GM12801 (cell line): ENCODE results near the gene SNAI1.

Experiments
- TF ChIP-seq, protein P1 (sequence below): IDR thresholded peaks from one replicate; pipeline ENCODE4 v1.5.1; 2011; ENCODE audit warnings: control low read depth; ENCODE audit not compliant: insufficient read length; ENCODE audit errors: extremely low read depth

SNAI1 gene

GRCh38 chr20:49955167-49955566 is 27.6 kb upstream of the SNAI1 start:
- TF ChIP-seq, protein P1, sequence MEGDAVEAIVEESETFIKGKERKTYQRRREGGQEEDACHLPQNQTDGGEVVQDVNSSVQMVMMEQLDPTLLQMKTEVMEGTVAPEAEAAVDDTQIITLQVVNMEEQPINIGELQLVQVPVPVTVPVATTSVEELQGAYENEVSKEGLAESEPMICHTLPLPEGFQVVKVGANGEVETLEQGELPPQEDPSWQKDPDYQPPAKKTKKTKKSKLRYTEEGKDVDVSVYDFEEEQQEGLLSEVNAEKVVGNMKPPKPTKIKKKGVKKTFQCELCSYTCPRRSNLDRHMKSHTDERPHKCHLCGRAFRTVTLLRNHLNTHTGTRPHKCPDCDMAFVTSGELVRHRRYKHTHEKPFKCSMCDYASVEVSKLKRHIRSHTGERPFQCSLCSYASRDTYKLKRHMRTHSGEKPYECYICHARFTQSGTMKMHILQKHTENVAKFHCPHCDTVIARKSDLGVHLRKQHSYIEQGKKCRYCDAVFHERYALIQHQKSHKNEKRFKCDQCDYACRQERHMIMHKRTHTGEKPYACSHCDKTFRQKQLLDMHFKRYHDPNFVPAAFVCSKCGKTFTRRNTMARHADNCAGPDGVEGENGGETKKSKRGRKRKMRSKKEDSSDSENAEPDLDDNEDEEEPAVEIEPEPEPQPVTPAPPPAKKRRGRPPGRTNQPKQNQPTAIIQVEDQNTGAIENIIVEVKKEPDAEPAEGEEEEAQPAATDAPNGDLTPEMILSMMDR: no peak

- TF ChIP-seq, protein P1: no peak
Measured at GRCh38 chr20:49956689-49957088, 26.1 kb upstream of the SNAI1 start.

- TF ChIP-seq, protein P1: no peak
Measured at GRCh38 chr20:49961413-49961812, 21.4 kb upstream of the SNAI1 start.

DNA sequence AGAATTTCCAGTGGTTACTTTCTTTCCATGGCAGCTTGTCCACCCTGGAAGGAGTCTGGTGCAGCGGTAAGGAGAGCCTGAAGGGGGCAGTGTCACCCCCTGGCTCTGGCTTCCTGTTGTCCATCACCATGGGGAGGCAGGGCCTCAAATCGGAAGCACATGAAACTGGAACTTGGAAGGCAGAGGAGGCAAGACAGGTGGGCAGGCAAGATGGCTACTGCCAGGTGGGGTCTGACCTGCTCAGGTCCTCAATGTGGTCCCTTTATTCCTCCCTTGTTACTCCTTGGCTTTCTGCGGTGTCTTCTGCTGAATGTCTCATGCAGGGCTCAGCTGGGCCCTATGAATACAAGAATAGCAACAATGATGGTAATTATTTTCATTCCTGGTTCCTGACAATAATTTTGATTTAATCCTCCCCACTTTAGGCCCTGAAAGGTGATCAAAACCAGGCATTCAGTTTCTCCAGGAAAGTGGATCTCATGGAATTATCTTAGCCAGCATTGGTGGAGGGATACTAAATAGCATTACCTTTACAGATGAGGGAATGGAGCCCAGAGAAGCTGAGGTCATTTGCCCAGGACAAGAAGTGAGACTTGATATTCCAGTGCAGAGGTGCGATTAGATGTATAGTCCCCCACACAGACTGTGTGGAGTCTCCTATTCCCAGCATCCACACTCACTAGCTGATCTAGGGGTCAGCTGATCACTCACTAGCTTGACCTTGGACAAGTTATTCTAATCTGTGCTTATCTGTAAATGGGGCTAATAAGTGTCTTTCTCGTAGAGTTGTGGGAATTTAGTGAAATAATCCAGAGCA is 17.6 kb upstream of the SNAI1 start:
- TF ChIP-seq, protein P1: no peak

GRCh38 chr20:49965781-49966305 is 16.9 kb upstream of the SNAI1 start:
- TF ChIP-seq, protein P1: no peak

DNA sequence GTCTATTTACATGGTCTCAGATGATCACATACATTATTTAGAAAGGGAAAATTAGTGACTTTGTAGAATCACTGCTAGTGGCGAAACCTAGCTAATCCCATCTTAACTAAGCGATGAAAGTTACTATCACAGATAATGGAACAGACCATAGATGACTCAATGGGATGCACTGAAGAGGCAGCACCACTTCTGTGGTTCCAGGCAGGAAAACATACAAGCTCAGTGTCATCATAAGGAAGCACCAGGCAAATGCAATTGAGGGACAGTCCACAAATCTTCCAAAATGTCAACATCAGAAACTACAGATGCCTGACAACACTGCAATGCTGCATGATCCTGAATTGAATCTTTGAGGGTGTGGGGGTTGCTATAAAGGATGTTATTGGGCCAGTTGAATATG is 15.9 kb upstream of the SNAI1 start:
- TF ChIP-seq, protein P1: no peak

DNA sequence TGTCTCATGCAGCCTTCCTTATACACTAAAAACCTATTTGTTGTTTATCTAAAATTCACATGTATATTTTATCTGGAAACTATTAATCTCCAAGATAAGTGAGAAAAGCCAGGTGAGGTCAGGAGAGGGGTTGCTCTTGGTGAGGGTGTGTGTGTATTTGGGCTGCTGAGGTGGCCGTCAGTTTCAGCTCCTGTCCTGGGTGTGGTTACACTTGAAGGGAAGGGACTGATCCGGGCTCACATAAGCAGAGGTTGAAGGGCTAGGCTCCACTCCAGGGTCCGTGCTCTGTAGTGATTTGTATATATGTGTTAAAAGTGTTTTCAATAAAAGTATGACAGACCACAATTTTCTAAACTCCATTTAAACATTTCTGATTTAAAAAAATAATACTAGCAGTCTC is 13.5 kb upstream of the SNAI1 start:
- TF ChIP-seq, protein P1: no peak
